ENCODE data around the gene NCBP1.
"Not testable (repeated sequence)": the region's sequence is repeated elsewhere in the genome, so short reads cannot be mapped to it uniquely, and the experiment has no call there.

The NCBP1 gene

DNA sequence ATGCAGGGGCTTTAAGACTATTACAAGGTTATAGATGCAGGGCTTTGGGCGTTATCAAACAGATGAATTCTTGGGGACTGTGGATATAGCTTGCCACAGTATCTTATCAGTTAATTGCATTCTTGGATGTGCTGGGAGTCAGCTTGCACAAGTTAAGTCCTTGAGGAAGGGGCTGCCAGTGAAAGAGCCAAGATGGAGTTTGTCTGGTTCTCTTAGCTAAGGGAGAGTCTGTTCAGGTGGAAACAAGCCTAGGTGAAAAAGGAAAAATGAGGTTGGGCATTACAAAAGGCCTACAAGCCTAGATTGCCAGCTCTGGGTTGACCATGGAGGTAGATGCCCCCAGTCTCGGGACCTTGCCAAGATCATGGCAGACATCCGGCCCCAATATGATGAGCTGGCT is 66.2 kb downstream of the NCBP1 start:
- DNase-seq; in situ Hi-C loops (cut with MboI; ENCODE audit: low pct_unique_long_range_greater_than_20kb, low sequenced_read_pairs): not testable (repeated sequence)

DNA sequence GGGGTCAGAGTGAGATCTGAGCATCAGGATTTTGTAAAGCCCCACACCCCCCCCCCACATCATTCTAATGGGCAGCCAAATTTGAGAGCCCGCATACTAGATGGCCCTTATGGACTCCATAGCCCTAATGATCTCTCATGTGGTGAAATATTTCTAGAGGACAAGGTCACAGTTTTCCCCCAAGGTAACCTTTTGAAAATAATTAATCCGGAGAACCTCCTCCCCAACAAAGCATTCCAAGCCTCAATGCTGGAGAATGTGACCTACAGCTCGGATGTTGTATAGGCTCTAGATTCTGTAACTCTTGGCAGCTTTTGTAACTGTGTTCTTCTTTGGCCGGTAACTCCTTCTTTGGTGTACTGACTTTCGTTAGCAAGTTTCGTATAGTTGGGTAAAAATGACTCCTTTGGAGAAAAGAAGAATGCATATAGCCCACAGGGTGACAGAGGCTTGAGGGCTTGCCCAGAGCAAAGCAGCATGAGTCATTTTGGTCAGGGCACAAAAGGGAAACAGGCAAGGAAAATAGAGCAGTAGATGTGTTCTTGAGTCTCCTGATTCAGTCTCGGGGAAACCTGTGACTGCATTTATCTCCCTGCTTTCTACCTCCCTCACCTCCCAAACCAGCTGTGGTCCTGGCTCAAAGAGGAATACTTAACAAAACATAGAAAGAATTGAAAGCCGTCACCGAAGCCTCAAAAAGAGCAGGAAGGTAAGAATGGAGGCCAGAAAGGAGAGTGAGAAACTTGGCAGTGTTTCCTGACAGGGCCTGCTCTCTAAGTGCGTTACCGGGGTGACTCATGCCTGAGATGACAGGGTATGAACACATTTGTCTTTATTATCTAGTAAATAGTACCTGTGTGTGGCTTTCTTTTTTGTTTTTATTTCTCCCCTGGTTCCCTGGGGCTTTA is 70.1 kb downstream of the NCBP1 start:
- in situ Hi-C loops (cut with MboI; ENCODE audit: low pct_unique_long_range_greater_than_20kb, low sequenced_read_pairs) = no loop called here
- no peak for DNase-seq

DNA sequence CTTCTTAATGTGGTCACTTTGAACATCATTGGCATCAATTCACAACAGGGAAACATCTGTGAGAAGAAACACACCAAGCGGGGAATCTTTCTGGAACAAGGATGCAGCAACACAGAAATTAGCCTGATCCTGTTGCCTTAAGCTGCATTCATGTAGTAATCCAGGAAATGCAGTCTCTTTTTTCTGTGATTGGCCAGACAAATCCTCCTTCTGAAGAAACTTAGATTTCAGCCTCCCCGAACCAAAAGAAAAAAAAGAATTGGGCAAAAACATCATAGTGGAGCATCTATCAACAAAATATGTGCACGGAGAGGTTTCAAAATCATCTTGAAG is 70.7 kb downstream of the NCBP1 start:
- no peak for DNase-seq
- in situ Hi-C loops (cut with MboI; ENCODE audit: low pct_unique_long_range_greater_than_20kb, low sequenced_read_pairs) = no loop called here

DNA sequence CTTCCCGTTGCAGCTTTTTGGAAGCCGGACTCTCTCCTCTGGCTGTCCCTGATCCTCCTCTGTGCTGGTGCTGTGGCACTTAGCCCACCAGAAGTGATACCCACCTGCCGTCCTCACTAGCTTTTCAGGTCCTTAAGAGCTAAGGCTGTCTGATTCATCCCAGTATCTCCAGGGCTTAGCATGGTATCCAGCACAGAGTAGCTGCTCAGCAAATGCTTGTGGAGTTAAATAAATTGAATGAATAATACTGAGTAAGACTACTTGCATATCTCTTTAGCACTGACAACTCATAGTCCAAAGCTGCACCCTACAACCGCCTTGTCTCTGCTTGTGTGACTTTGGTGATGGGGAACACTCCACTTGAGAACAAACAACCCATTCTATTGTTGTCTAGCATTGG is 71.2 kb downstream of the NCBP1 start:
- in situ Hi-C loops (cut with MboI; ENCODE audit: low pct_unique_long_range_greater_than_20kb, low sequenced_read_pairs) = no loop called here

DNA sequence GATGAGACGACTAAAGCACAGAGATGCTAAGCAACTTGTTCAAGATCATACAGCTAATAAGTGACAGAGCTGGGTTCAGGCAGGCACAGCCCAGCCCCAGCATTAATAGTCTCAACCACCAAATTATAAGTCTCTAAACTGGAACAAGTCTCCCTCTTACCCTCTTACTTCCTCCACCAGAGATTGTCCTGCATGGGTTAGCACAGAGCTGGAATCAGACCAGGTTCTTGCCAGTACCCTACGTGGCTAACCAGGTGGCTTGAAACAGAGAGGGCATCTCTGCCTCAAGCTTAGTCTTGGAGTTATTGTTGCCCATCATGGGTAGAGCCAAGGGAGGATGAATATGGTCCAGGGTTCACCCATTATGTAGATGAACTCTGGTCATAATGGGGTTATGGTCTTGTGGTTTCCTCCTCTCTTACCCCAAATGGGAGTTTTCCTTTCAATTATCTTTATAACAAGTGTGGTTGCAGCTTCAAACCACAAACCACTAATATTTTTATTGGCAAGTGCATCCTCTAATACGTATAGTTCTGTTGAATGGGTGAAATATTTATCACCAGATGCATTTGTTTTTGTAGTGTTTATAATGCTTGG is 71.8 kb downstream of the NCBP1 start:
- in situ Hi-C loops (cut with MboI; ENCODE audit: low pct_unique_long_range_greater_than_20kb, low sequenced_read_pairs) = no loop called here
- peak; percentile 43 for DNase-seq

More for the DNA sequence above, 71.2 kb downstream of the NCBP1 start:
- no peak for DNase-seq

DNA sequence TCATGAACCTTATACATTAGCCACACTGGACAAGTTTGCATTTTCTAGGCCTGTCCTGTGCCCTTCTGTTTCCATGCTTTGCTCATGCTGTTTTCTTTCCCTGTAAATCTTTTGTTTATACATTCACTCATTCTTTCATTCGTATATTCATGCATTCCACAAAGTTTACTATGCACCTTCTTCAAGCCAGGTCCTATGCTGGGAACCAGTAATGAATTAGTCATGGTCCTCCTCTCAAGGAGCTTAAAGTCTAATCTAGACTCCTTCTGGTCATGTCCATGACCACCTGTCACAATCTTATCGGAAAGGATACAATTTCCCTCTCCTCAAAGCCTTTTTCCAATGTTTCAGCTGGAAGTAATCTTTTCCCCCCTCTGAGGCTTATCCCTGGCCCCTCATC is 72.6 kb downstream of the NCBP1 start:
- in situ Hi-C loops (cut with MboI; ENCODE audit: low pct_unique_long_range_greater_than_20kb, low sequenced_read_pairs) = no loop called here

DNA sequence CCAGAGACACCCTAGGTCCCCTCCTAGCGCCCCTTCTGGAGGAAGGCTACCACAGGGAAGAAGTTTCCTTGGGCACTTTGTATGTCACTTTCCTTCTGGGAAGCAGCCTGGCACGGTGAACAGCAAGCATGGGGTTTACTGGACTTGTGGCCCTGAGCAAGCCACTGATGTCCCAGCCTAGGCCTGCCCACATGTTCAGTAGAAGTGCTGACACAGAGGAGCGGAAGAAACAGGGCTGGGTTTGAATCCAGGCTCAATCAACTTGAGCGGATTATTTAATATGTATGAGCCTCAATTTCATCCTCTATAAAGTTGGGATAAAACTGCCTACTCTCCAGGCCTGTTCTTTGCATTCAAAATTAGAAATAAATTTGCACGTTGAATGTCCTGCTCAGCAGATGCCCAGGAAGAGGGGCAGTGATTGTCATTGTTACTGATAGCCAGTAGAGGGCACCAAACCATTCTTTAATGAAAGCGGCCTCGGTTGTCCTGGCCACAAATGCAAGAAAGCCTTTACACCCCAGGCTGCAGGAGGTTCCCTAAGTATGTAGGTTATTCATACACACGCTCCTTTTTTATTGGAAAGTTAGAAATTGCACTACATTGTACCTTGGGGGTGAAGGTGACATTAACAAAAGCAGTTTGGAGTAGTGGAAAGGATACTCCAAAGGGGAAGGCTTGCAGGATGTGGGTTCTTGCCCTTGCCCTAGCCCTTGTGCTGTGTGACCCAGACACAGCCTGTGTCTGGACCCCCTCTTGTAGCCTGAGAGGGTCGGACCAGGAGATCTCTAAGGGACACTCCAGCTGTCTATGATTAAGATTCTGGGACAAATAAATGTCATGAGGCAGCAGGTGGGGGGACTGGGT is 77.0 kb downstream of the NCBP1 start:
- in situ Hi-C loops (cut with MboI; ENCODE audit: low pct_unique_long_range_greater_than_20kb, low sequenced_read_pairs) = no loop called here
- peak; percentile 73 for DNase-seq

More for the DNA sequence above, 72.6 kb downstream of the NCBP1 start:
- DNase-seq = no peak

DNA sequence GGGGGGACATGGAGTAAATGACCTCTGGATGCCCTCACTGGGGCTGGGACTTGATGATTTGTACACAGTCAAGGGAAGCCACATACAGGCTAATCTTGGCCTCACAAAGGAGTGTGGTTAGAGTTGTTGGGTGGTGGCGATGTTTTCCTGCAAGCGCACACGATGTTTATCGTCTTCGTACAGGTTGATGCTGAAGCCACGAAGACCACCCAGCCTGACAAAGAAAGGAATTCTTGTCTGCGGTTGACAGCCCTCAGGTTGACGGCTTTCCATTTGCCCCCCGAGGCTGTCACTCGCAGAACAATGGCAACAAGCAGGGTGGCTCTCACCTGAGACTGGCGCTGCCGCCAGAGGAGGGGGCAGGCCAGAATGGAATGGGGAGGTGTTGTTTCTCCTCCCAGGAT is 77.6 kb downstream of the NCBP1 start:
- DNase-seq = no peak
- in situ Hi-C loops (cut with MboI; ENCODE audit: low pct_unique_long_range_greater_than_20kb, low sequenced_read_pairs) = no loop called here

DNA sequence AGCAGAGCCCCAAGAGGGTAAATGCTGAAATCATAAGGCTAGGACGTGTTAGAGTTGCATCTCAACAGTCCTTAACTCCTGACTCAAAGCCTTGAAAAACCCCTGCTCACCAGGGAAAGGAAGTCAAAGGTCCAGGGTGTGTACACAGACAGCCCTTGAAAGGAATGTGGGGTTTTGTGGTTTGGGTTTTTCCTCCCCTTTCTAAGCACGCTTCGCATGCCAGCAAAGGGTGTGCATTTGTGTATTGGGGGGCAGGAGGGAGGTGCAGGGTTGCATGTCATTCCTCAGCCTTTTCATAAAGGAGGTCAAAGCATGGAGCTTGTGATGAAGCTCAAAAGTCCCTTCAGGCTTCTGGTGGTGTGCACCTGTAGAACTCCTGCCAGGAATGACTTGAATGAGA is 80.8 kb downstream of the NCBP1 start:
- in situ Hi-C loops (cut with MboI; ENCODE audit: low pct_unique_long_range_greater_than_20kb, low sequenced_read_pairs) = no loop called here
- no peak for DNase-seq

DNA sequence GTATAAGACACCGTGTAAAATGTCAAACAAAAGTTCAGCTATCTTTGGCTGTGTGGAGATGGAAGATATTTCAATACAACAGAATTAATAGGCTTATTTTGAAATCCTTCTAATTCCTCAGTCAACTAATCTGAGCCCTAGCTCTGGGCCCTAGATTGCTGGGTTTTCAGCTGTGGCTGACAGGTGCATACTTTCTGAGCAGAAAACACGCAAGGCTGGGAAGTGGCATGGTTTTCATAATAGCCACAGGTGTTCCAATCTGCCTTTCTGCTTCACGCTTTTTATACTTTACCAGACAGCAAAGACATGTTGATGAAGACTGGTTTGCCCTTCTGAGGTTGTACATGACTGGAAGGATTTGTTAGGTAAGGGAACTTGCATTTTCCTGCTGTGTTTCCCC is 84.2 kb downstream of the NCBP1 start:
- in situ Hi-C loops (cut with MboI; ENCODE audit: low pct_unique_long_range_greater_than_20kb, low sequenced_read_pairs) = no loop called here
- no peak for DNase-seq

DNA sequence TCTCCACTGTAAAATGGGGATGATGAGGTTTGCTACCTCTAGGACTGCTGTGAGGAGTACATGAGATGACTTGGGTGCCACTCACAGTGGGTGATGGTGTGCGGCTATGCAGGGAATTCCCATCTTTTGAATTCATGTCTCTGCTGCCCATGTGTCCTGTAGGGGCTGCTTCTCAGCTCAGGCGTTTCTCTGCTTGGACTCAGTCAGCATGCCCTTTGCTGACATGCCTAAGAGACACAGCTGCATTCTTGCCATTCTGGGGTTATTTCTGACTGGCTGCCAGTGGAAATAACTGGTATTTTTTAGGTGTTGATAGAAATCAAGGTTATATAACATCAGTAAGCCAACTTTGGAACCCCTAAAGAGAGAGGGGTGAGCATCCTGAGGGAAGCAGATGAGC is 87.8 kb downstream of the NCBP1 start:
- in situ Hi-C loops (cut with MboI; ENCODE audit: low pct_unique_long_range_greater_than_20kb, low sequenced_read_pairs) = no loop called here
- no peak for DNase-seq

DNA sequence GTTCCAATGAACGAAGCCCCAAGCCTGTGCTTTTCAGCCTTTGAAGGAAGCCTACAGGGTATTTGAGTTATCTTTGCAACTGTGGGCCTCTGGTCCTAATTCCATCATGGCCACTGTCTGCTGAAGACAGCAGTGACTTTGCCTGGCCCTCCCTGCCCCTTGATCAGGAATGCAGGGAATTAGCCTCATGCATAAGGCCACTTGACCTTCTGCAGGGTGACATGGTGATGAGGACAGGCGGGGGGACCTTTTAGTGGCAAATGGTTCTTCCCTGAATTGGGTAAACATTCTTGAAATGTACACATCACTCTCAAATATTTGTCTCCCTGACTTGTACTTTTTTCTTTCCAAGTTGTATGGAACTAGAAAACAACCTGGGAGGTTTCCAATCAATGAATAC is 88.7 kb downstream of the NCBP1 start:
- in situ Hi-C loops (cut with MboI; ENCODE audit: low pct_unique_long_range_greater_than_20kb, low sequenced_read_pairs) = no loop called here
- DNase-seq = no peak

All from KBM-7 (cell line).